Daoy (cell line): ENCODE results near the gene RHOH. TPM values are rescaled to one million over a fixed set of nuclear protein-coding genes. Genes with fewer than 3 reads are reported as not detected.
A peak's percentile ranks its signal among the peaks of the same experiment; 100 is the strongest.
"Not testable (repeated sequence)": the region's sequence is repeated elsewhere in the genome, so short reads cannot be mapped to it uniquely, and the experiment has no call there.

ENCODE experiments used
- DNase-seq: peaks from one replicate; pipeline ENCODE4 v3.0.0-alpha.2; 2015; ENCODE audit warnings: low read depth
- total RNA-seq: library from RNA; depleted of rRNA; stranded (reverse); fragments of >200 nt; shearing (Covaris generic); gene quantifications from 2 replicates; pipeline ENCODE4 v1.2.3, GENCODE V29; 2014; rRNA removed

The RHOH gene
- total RNA-seq, 1 experiment from 2014 or later = not detected

- DNase-seq = peak; percentile 26
Observed at GRCh38 chr4:40292313-40292759, 95.5 kb downstream of the RHOH start.

GRCh38 chr4:40294339-40294738, 97.5 kb downstream of the RHOH start:
- DNase-seq = no peak

- DNase-seq = not testable (repeated sequence)
Observed at GRCh38 chr4:40295030-40295429, 98.2 kb downstream of the RHOH start.

- no peak for DNase-seq
Observed at GRCh38 chr4:40295572-40295971, 98.7 kb downstream of the RHOH start.

Other genes with a start within 250 kb of the RHOH start
- 45.4 and 48.0 TPM in 2 replicates for gene PDS5A, start 219.1 kb upstream of the RHOH start, total RNA-seq
- gene N4BP2, start 140.2 kb upstream of the RHOH start, total RNA-seq = 4.0 and 5.9 TPM in 2 replicates
- gene CHRNA9, start 138.3 kb downstream of the RHOH start, total RNA-seq = 9.9 and 11.3 TPM in 2 replicates